Liver (tissue), 9 donors: ENCODE measurements around the gene CHRM5. TPM values are rescaled to one million over a fixed set of nuclear protein-coding genes. Genes with fewer than 3 reads are reported as not detected.
A peak's percentile ranks its signal among the peaks of the same experiment; 100 is the strongest.

ENCODE experiments used
- DNase-seq: peaks from one replicate; pipeline ENCODE4 v3.0.0-alpha.2; 2017; ENCODE audit warnings: low spot score
- H3K27ac ChIP-seq, 2 donors: one replicate each; pipeline ENCODE4 v1.7.0; 2013; ENCODE audit warnings: inconsistent platforms in 2 of 2, low read length in 2 of 2, control low read depth in 1 of 2, low read depth in 1 of 2, mild to moderate bottlenecking in 1 of 2
- H3K27me3 ChIP-seq, 4 donors: one replicate each; pipeline versions ENCODE4 v1.6.1 to v1.7.0; 2013; ENCODE audit warnings: low read length in 3 of 4, inconsistent platforms in 1 of 4, mild to moderate bottlenecking in 1 of 4, moderate library complexity in 1 of 4; ENCODE audit not compliant: control insufficient read depth in 4 of 4, insufficient read depth in 4 of 4
- H3K36me3 ChIP-seq, 4 donors: one replicate each; pipeline versions ENCODE4 v1.6.1 to v1.7.0; 2013; ENCODE audit warnings: low read length in 3 of 4, mild to moderate bottlenecking in 3 of 4, low read depth in 1 of 4, moderate library complexity in 1 of 4; ENCODE audit not compliant: control insufficient read depth in 4 of 4, insufficient read depth in 3 of 4
- H3K4me1 ChIP-seq, 4 donors: one replicate each; pipeline versions ENCODE4 v1.6.1 to v1.7.0; 2013; ENCODE audit warnings: low read length in 3 of 4, mild to moderate bottlenecking in 3 of 4, moderate library complexity in 1 of 4; ENCODE audit not compliant: control insufficient read depth in 4 of 4, insufficient read depth in 4 of 4
- H3K4me3 ChIP-seq, 3 donors: one replicate each; pipeline versions ENCODE4 v1.6.1 to v1.7.0; 2013; ENCODE audit warnings: low read length in 3 of 3, control low read depth in 1 of 3, low read depth in 1 of 3, mild to moderate bottlenecking in 1 of 3
- H3K9ac ChIP-seq, 2 donors: one replicate each; pipeline ENCODE4 v1.7.0; 2013; ENCODE audit warnings: low read length in 2 of 2, mild to moderate bottlenecking in 2 of 2, moderate library complexity in 2 of 2, control low read depth in 1 of 2, low read depth in 1 of 2
- H3K9me3 ChIP-seq, 4 donors: one replicate each; pipeline versions ENCODE4 v1.6.1 to v1.7.0; 2013; ENCODE audit warnings: low read length in 3 of 4; ENCODE audit not compliant: control insufficient read depth in 4 of 4
- CTCF ChIP-seq: fragments of 150-350 bp; IDR thresholded peaks from 2 replicates; pipeline ENCODE4 v1.5.1; 2017; ENCODE audit warnings: improper control_type of control experiment, low read depth, low read length; ENCODE audit not compliant: missing input control
- EGR1 ChIP-seq, 2 donors: IDR thresholded peaks; 2 replicates each; pipeline ENCODE4 v1.6.1; 2016 to 2018; ENCODE audit warnings: antibody characterized with exemption in 2 of 2, low read depth in 2 of 2
- FOXA1 ChIP-seq: IDR thresholded peaks from 2 replicates; pipeline ENCODE4 v1.6.1; 2016; ENCODE audit warnings: antibody characterized with exemption
- FOXA2 ChIP-seq: IDR thresholded peaks from 2 replicates; pipeline ENCODE4 v1.6.1; 2016; ENCODE audit warnings: antibody characterized with exemption
- GABPA ChIP-seq, 2 donors: IDR thresholded peaks in 1 of 2; conservative IDR thresholded peaks in 1 of 2; 2 replicates each; pipeline ENCODE4 v1.6.1; 2016; ENCODE audit warnings: antibody characterized with exemption in 2 of 2, mild to moderate bottlenecking in 1 of 2, moderate library complexity in 1 of 2
- HNF4A ChIP-seq, 2 donors: conservative IDR thresholded peaks; 2 replicates each; pipeline ENCODE4 v1.6.1; 2016; ENCODE audit warnings: antibody characterized with exemption in 2 of 2, mild to moderate bottlenecking in 2 of 2
- HNF4G ChIP-seq: IDR thresholded peaks from 2 replicates; pipeline ENCODE4 v1.6.1; 2016; ENCODE audit warnings: antibody characterized with exemption
- JUND ChIP-seq, 2 donors: IDR thresholded peaks; 2 replicates each; pipeline ENCODE4 v1.6.1; 2016; ENCODE audit warnings: antibody characterized with exemption in 2 of 2
- NR2F2 ChIP-seq: IDR thresholded peaks from 2 replicates; pipeline ENCODE4 v1.6.1; 2016; ENCODE audit warnings: antibody characterized with exemption
- RAD21 ChIP-seq, 2 donors: IDR thresholded peaks; 2 replicates each; pipeline ENCODE4 v1.6.1; 2016; ENCODE audit warnings: antibody characterized with exemption in 2 of 2, mild to moderate bottlenecking in 2 of 2
- SP1 ChIP-seq: IDR thresholded peaks from 2 replicates; pipeline ENCODE4 v1.6.1; 2018; ENCODE audit warnings: antibody characterized with exemption, mild to moderate bottlenecking
- YY1 ChIP-seq: IDR thresholded peaks from 2 replicates; pipeline ENCODE4 v1.6.1; 2016; ENCODE audit warnings: antibody characterized with exemption, mild to moderate bottlenecking
- ZBTB33 ChIP-seq: IDR thresholded peaks from 2 replicates; pipeline ENCODE4 v1.6.1; 2016; ENCODE audit warnings: antibody characterized with exemption
- WGBS: extraction: QIAGEN DNeasy Blood & Tissue Kit; methylation state at CpG from one replicate; pipeline ENCODE4 v1.1.7; 2013; 5-methylcytosine and 5-hydroxymethylcytosine counted together
- polyA plus RNA-seq, 2 donors: library from polyadenylated mRNA; stranded (reverse) in 1 of 2; unstranded in 1 of 2; fragments of 200-250 nt in 1 of 2; fragments of >200 nt in 1 of 2; fragmentation: Nextera tagmentation in 1 of 2; extraction: Ambion mirVana in 1 of 2; gene quantifications; one replicate each; pipeline versions ENCODE4 v1.2.1 to v1.2.3, GENCODE V29; 2013 to 2015
- total RNA-seq, 2 donors: library from RNA; depleted of rRNA; stranded (reverse); fragments of >200 nt; gene quantifications; one replicate each; pipeline ENCODE4 v1.2.3, GENCODE V29; 2014
- TF ChIP-seq, protein P1 (sequence below): IDR thresholded peaks from 2 replicates; pipeline ENCODE4 v1.6.1; 2016; ENCODE audit warnings: antibody characterized with exemption
- donor health status: healthy.
- donor health status: healthy.
- donor health status: healthy.
- donor health status: healthy.
- donor health status: healthy.

The CHRM5 gene
- total and polyA plus RNA-seq, 4 donors, result 0.38 TPM; not detected in 3

DNA sequence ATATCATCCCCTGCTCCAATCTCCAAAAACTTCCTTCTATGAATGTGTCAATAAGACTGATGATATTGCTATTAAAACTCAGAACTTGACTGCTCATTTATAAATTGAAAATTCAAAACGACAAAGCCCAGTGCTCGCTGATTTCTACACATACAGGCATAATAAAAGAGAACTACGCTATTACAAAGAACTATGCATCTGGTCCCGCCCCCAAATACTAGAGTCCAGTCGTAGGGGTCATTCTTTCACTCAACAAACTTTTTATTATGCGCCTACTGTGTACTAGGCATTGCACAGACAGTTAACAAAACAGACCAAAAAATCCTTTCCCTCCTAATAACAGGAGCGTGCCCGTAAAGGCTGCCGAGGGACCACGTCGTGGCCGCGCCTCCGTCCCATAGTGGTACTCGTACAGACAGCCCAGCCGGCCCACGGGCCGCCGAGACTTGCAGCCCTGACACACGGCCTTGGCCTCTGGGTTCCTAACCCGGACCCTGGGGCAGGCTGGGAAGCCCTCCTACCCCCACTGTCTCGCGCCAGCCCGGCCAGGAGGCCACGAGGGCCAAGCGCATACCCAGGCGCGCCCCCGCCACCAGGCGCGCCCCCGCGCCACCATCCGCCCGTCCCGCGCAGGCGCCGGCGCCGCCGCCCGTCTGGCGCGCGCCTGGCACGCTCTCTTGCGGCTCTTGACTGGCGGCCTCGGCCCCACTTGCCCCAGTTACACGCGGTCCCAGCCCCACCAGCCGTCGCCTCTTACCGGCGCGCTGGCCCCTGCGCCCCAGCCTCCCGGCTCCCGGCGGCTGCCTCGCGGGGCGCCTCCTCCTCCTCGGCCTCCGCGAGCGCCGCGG, 70.0 kb downstream of the CHRM5 start (continued):
- TF ChIP-seq, protein P1, sequence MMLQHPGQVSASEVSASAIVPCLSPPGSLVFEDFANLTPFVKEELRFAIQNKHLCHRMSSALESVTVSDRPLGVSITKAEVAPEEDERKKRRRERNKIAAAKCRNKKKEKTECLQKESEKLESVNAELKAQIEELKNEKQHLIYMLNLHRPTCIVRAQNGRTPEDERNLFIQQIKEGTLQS, result no peak
- no peak for TF ChIP-seq JUND (IDR thresholded peaks at IDR 0.05)

- Histone ChIP-seq H3K4me1 (peaks cover 0 to 15% (median 8%) of the 10 kb centered on the region in 4 donors), H3K4me3 (peak within 1 kb of the TSS; percentile 67 to 87 (median 69)), H3K9me3 (no peaks in the 10 kb centered on the region), H3K9ac (peak within 1 kb of the TSS; percentile 38 to 96), H3K36me3 (no peaks in the 10 kb centered on the region), H3K27ac (peak within 1 kb of the TSS; percentile 60 to 65), H3K27me3 (no peaks in the 10 kb centered on the region)
- 1% methylated on average over 82 of the region's 82 CpGs for WGBS
- TF ChIP-seq HNF4G (no peak), FOXA1 (no peak), ZBTB33 (no peak), CTCF (no peak), GABPA (IDR thresholded peaks at IDR 0.05 in 1 of 2, conservative IDR thresholded peaks at IDR 0.05 in 1 of 2) (no peak), EGR1 (IDR thresholded peaks at IDR 0.05; ENCODE audit: low read depth in 2 of 2) (no peak), NR2F2 (no peak), RAD21 (IDR thresholded peaks at IDR 0.05) (no peak), SP1 (no peak)
- TF ChIP-seq, protein P1, result no peak
- DNase-seq, result peak; percentile 68
These were observed 70.8 kb downstream of the CHRM5 start, which contains the start of gene AVEN for GRCh38 chr15:34038871-34039789. Gene AVEN (minus strand): TSS chr15:34039204. CDS start chr15:34039046, 158 bp downstream.

GRCh38 chr15:34039790-34040113, 71.5 kb downstream of the CHRM5 start:
- Histone ChIP-seq H3K27ac (no peak overlapping the region), H3K9me3 (no peaks in the 10 kb centered on the region), H3K9ac (peak overlapping the region in 1 of 2 donors; percentile 38), H3K4me1 (peaks cover 0 to 15% (median 8%) of the 10 kb centered on the region in 4 donors), H3K36me3 (no peaks in the 10 kb centered on the region), H3K27me3 (no peaks in the 10 kb centered on the region), H3K4me3 (no peak overlapping the region)
- TF ChIP-seq HNF4A (conservative IDR thresholded peaks at IDR 0.05) (no peak), FOXA2 (no peak), CTCF (no peak), JUND (IDR thresholded peaks at IDR 0.05) (no peak), EGR1 (IDR thresholded peaks at IDR 0.05; ENCODE audit: low read depth in 2 of 2) (no peak), ZBTB33 (no peak), YY1 (no peak), RAD21 (IDR thresholded peaks at IDR 0.05) (no peak), NR2F2 (no peak)
- TF ChIP-seq, protein P1, result no peak
- DNase-seq, result no peak
- 87% methylated on average over 1 of the region's 1 CpG for WGBS
